Muscle layer of duodenum (tissue), 2 donors: ENCODE data around the gene LCE3D.
"Not testable (repeated sequence)": the region's sequence is repeated elsewhere in the genome, so short reads cannot be mapped to it uniquely, and the experiment has no call there.

ENCODE experiments used
- H3K27ac ChIP-seq: one replicate; pipeline ENCODE4 v1.7.0; 2013; ENCODE audit warnings: mild to moderate bottlenecking, low read length
- H3K27me3 ChIP-seq: one replicate; pipeline ENCODE4 v1.7.0; 2013; ENCODE audit warnings: low read depth, mild to moderate bottlenecking, control low read depth, low read length
- H3K36me3 ChIP-seq, 2 donors: one replicate each; pipeline ENCODE4 v1.7.0; 2013; ENCODE audit warnings: low read length in 2 of 2, control low read depth in 1 of 2, mild to moderate bottlenecking in 1 of 2; ENCODE audit not compliant: insufficient read depth in 2 of 2, control insufficient read depth in 1 of 2
- H3K4me1 ChIP-seq, 2 donors: one replicate each; pipeline ENCODE4 v1.7.0; 2013; ENCODE audit warnings: low read length in 2 of 2, mild to moderate bottlenecking in 2 of 2, control low read depth in 1 of 2, moderate library complexity in 1 of 2; ENCODE audit not compliant: insufficient read depth in 2 of 2, control insufficient read depth in 1 of 2
- H3K4me3 ChIP-seq, 2 donors: one replicate each; pipeline ENCODE4 v1.7.0; 2013; ENCODE audit warnings: low read length in 2 of 2, low read depth in 1 of 2, mild to moderate bottlenecking in 1 of 2
- H3K9me3 ChIP-seq, 2 donors: one replicate each; pipeline ENCODE4 v1.7.0; 2013; ENCODE audit warnings: low read length in 2 of 2, control low read depth in 1 of 2, mild to moderate bottlenecking in 1 of 2; ENCODE audit not compliant: control insufficient read depth in 1 of 2
- donor health status: healthy.

The LCE3D gene

GRCh38 chr1:152577168-152577567 is 3.1 kb downstream of the LCE3D start:
- Histone ChIP-seq H3K27me3 (no peaks in the 10 kb centered on the region), H3K36me3 (no peaks in the 10 kb centered on the region), H3K4me1 (no peaks in the 10 kb centered on the region), H3K4me3 (no peak overlapping the region), H3K27ac (no peak overlapping the region), H3K9me3 (no peaks in the 10 kb centered on the region)

DNA sequence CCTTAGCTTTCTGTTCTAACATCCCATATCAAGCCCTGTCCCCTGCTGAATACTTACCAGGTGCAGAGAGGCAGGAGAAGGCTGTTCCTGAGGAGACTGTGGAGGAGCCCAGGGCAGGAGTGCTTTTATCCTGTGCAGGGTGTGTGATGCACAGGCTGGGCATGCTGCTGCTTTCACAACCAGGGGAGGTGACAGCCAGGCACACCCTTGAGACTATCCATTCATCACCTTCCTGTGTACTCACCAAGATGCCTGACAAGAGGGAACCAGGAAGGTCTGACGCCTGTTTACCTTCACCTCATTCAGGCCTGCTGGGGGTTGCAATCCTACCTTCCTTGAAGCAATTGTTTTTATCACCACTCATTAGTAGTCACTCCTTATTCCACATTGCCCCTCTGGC is 13.6 kb downstream of the LCE3D start, which contains the start of gene LCE3E:
LCE3E (minus strand) TSS at position 100 of the 400 bp plus-strand sequence. CDS start 572 bp downstream, outside the sequence.
- H3K4me3 ChIP-seq = no peak within 1 kb of the TSS
- H3K4me1 ChIP-seq = no peaks in the 10 kb centered on the region
- H3K36me3 ChIP-seq = no peaks in the 10 kb centered on the region
- no peak within 1 kb of the TSS for H3K27ac ChIP-seq
- no peaks in the 10 kb centered on the region for H3K27me3 ChIP-seq
- peaks cover 0 to 11% of the 10 kb centered on the region in 2 donors for H3K9me3 ChIP-seq

DNA sequence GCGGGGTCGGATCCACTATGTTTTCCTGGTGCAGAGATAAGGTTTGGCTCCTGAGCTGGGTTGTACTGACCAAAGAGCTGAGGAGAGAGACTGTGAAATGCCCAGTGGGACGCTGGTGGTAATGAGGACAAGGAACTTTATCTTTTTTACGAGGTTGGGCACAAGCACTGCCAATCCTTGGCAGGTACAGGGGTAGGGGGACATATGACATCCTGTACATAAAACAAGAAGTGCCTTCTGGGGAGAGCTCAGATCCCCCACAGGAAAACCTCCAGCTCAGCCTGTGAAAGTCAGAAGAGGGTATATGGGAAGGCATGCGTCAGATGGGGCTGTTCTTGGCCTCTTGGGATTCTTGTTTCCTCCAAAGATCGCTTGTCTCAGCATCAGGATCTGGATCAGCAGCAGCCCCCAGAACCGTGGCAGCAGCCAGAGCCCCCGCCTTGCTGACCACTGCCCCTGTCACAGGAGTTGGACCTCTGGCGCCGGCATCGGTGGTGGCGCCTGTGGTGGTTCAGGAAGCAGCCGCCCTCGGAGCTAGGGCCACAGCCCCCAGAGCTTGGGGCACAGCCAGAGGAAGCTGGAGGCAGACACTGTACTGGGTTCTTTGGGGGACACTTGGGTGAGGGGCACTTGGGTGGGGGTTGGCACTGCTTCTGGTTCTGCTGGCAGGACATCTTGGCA is 14.6 kb downstream of the LCE3D start:
- Histone ChIP-seq H3K36me3 (no peaks in the 10 kb centered on the region), H3K4me3 (no peak overlapping the region), H3K27me3 (no peaks in the 10 kb centered on the region), H3K27ac (no peak overlapping the region), H3K9me3 (peaks cover 0 to 11% of the 10 kb centered on the region in 2 donors), H3K4me1 (no peaks in the 10 kb centered on the region)

GRCh38 chr1:152565115-152565514 is 15.2 kb downstream of the LCE3D start:
- Histone ChIP-seq H3K4me3 (no peak overlapping the region), H3K4me1 (no peaks in the 10 kb centered on the region), H3K27me3 (no peaks in the 10 kb centered on the region), H3K9me3 (peaks cover 0 to 7% of the 10 kb centered on the region in 2 donors), H3K36me3 (no peaks in the 10 kb centered on the region), H3K27ac (no peak overlapping the region)

- not testable (repeated sequence) for H3K4me1 ChIP-seq, H3K4me3 ChIP-seq, H3K27ac ChIP-seq, H3K27me3 ChIP-seq, H3K9me3 ChIP-seq, H3K36me3 ChIP-seq
Measured at GRCh38 chr1:152548358-152548757, 32.0 kb downstream of the LCE3D start.

GRCh38 chr1:152546704-152547103 is 33.6 kb downstream of the LCE3D start:
- H3K4me1 ChIP-seq = no peaks in the 10 kb centered on the region
- no peaks in the 10 kb centered on the region for H3K36me3 ChIP-seq
- no peak overlapping the region for H3K27ac ChIP-seq
- H3K27me3 ChIP-seq = no peaks in the 10 kb centered on the region
- peaks cover 0 to 7% of the 10 kb centered on the region in 2 donors for H3K9me3 ChIP-seq
- H3K4me3 ChIP-seq = no peak overlapping the region

DNA sequence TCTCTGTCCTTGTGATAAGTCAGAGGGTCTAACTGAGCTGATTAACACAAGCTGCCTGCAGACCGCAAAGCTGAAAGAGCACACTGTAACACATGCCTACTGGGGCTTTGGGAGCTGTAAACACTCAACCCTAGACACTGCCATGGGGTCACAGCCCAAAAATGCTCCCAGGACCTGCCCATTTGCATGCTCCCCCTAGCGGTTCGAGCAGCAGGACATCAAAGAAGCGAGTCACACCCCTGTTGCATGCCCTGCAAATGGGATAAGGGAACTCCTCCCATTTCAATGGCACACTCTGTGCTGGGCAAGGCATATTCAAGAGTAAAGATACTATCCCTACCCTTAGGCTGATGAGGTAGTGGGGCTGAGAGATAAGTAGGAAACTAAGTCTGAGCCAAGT is 36.5 kb downstream of the LCE3D start:
- Histone ChIP-seq H3K27me3 (no peaks in the 10 kb centered on the region), H3K36me3 (no peaks in the 10 kb centered on the region), H3K27ac (no peak overlapping the region), H3K4me3 (no peak overlapping the region), H3K9me3 (peaks cover 0 to 7% of the 10 kb centered on the region in 2 donors), H3K4me1 (no peaks in the 10 kb centered on the region)

- H3K36me3 ChIP-seq = no peaks in the 10 kb centered on the region
- no peak overlapping the region for H3K4me3 ChIP-seq
- H3K27me3 ChIP-seq = no peaks in the 10 kb centered on the region
- H3K27ac ChIP-seq = no peak overlapping the region
- no peaks in the 10 kb centered on the region for H3K9me3 ChIP-seq
- H3K4me1 ChIP-seq = no peaks in the 10 kb centered on the region
Measured at GRCh38 chr1:152539901-152540300, 40.4 kb downstream of the LCE3D start.

DNA sequence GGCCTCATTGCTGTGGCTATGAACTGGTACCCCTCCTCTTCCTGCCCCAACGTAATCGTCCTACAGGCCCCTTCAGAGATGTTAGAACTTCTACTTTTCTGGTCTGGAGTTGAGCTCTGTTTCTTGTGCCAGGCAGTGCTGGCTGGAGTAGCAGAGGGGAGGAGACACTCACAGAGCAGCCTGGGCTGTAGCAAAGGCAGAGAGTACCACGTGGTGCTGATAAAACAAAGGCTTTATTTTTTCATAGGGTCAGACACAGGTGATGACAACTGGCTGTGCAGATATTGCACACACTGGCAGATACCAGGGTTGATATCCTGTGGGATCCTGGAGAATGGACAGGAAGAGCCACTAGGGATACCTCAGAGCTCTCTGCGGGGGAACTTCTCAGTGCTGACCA is 42.8 kb downstream of the LCE3D start:
- Histone ChIP-seq H3K4me3 (no peak overlapping the region), H3K36me3 (no peaks in the 10 kb centered on the region), H3K27me3 (no peaks in the 10 kb centered on the region), H3K9me3 (no peaks in the 10 kb centered on the region), H3K4me1 (no peaks in the 10 kb centered on the region), H3K27ac (no peak overlapping the region)

- Histone ChIP-seq H3K9me3 (peaks cover 0 to 2% of the 10 kb centered on the region in 2 donors), H3K36me3 (no peaks in the 10 kb centered on the region), H3K4me1 (no peaks in the 10 kb centered on the region), H3K27me3 (no peaks in the 10 kb centered on the region), H3K27ac (no peak overlapping the region), H3K4me3 (no peak overlapping the region)
Measured at GRCh38 chr1:152535774-152536173, 44.5 kb downstream of the LCE3D start.

DNA sequence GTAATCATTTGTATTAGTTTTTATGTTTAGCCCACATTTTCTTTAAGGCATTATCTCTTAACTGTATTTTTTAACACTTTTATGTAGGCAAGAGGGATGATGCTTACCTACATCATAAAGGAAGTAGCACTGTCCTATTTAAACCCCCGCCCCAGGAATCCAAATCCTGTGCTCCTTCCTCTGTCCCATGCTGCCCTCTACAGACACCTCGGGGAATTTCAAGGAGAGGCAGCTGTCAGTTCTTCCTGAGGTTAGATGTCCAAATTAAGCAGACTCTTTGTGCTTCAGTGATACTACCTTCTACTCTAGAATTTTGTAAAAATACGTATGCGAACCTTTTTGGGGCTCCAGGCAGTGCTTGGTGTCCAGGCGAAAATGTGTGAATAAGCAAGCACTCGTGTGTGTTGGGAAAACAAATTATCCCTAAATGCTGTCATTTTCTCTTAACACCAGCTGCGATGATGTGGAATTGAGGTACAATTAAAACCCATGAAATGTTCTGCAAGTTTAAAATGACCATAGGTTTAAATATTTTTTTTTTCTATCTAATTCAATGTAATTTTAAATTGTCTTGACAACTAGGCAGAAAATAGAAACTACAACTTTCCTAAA is 46.9 kb downstream of the LCE3D start:
- H3K4me1 ChIP-seq = no peaks in the 10 kb centered on the region

More for the DNA sequence above, 46.9 kb downstream of the LCE3D start:
- H3K27ac ChIP-seq = no peak overlapping the region
- no peak overlapping the region for H3K4me3 ChIP-seq
- no peaks in the 10 kb centered on the region for H3K36me3 ChIP-seq
- peaks cover 0 to 2% of the 10 kb centered on the region in 2 donors for H3K9me3 ChIP-seq
- H3K27me3 ChIP-seq = no peaks in the 10 kb centered on the region
